GM18502 (cell line): Measurements from ENCODE around the gene PSD2.

Experiments
- ATAC-seq: cut with Tn5 transposase; IDR thresholded peaks from one replicate; pipeline ENCODE4 v1.9.1; 2021; ENCODE audit warnings: mild to moderate bottlenecking; ENCODE audit not compliant: unreplicated experiment, poor library complexity

The PSD2 gene

DNA sequence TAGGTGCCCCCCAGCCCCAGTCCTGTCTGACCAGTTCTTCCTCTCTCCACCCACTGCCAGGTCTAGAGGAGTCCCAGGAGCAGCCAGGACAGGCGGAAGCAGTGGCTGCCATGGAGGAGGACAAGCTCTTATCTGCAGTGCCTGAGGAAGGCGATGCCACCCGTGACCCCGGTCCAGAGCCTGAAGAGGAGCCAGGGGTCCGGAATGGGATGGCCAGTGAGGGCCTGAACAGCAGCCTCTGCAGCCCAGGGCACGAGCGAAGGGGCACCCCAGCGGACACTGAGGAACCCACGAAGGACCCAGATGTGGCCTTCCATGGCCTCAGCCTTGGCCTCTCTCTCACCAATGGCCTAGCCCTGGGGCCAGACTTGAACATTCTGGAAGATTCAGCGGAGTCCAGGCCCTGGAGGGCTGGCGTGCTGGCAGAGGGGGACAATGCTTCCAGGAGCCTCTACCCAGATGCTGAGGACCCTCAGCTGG, 13.8 kb downstream of the PSD2 start:
- ATAC-seq: no peak

DNA sequence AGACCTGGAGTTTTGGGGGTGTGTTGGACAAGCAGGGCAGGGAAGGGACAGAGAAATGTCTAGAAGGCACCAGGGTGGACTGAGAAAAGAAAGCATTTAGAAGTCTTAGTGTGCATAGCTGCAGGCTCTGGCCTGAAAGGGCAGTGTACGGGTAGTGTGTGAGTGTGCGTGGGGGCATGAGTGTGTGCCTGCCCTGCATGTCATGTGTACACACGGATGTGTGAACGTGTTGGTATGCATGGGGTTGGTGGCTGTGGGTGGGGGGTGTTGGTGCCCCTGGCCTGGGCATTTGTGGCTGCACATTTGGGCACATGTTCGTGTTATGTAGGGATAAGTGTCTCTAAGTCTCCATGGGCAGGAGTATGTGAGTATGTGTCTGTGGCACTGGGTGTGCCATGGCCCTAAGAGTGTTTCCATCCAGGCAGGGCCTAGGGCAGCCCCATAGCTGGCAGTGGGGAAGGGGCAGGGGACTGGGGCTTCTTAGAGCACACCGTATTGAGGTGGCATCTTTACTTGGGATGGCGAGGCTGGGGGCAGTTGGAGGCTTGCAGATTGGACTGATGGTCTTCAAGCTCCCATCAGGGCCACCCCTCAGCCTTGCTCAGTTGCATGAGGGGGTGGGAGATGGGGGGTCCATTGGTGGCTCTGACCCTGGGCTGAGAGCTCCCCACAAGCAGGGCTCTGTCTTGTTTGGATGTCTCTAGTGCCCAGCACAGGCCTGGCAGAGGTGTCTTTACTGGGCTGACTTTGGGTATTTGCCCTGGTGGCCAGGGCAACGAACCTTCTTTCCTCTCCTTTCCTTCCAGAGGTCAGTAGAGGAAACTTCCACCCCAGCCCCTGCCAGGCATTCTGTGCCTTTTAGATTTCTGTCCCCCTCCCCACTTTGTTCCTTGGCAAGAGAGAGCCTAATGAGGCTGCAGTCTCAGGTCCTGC, 15.0 kb downstream of the PSD2 start:
- no peak for ATAC-seq

DNA sequence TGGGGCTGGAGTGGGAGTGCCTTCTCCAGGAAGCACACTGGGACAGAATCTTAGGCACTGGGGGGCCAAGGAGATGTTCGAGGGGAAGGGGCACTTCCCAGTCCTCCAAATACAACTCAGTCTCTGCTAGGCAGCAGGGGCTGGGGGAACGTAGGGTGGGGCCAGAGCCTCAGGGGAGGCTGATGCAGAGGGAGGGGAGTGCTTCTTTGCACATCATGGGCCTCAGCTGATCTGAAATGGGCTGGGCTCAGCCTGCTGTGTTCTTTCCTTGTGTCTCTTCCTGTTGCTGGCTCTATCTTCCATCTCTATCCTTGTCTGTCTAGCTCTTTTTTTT, 15.6 kb downstream of the PSD2 start:
- ATAC-seq: no peak

DNA sequence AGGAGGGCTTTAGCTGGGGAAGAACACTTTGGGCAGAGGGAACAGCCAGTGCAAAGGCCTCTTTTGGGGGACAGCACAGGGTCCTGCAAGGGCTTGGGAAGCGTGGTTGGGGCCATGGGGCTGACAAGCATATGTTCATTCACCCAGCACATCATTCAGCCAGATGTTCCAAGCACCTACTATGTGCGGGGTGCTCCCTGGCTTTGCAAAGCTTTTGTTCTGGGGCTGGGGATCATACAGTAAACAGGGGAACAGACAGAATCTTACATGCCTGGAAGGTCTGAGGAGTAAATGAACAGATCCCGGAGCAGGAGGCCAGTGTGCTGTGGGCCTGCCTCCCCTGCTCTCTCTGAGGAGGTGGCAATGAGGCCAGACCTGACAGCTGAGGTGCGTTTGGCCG, 16.7 kb downstream of the PSD2 start:
- ATAC-seq: no peak

DNA sequence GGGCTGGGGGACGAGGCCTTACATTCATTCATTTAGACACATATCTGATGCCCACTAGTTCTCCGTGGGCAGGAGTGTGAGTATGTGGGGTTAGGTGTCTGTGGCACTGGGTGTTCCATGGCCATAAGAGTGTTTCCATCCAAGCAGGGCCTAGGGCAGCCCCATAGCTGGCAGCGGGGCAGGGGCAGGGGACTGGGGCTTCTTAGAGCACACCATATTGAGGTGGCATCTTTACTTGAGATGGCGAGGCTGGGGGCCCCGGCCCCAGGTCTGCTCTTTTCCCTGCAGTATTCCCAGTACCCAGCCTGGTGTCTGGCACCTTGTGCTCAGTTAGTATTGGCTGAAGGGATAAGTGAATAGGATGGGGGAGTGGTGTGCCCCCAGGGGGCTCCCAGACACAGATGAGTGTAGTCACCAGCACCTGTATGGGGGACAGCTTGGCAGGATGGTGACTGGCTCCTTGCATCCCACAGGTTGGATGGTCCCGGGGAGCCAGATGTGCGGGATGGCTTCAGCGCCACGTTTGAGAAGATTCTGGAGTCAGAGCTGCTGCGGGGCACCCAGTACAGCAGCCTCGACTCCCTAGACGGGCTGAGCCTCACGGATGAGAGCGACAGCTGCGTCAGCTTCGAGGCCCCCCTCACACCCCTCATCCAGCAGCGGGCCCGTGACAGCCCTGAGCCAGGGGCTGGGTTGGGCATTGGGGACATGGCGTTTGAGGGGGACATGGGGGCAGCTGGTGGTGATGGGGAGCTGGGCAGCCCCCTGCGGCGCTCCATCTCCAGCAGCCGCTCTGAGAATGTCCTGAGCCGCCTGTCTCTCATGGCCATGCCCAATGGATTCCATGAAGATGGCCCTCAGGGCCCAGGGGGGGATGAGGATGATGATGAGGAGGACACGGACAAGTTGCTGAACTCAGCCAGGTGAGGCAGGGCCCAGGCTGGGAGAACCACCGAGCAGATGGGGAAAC, 17.5 kb downstream of the PSD2 start:
- ATAC-seq: no peak

DNA sequence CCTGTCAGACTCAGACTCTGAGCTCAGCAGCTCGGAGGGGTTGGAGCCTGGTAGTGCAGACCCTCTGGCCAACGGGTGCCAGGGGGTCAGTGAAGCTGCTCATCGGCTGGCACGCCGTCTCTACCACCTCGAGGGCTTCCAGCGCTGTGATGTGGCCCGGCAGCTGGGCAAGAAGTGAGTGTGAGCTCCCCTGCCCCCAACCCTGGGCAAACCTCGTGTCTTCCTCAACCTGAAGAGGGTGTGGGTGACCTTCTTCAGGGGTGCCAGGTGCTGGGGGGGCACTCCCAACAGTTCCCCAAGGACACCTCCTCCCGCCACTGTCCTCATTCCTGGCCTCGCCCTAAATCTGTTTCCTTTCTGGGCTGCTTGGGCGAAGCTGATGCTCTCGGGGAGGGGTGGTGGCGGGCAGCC, 18.6 kb downstream of the PSD2 start:
- no peak for ATAC-seq

DNA sequence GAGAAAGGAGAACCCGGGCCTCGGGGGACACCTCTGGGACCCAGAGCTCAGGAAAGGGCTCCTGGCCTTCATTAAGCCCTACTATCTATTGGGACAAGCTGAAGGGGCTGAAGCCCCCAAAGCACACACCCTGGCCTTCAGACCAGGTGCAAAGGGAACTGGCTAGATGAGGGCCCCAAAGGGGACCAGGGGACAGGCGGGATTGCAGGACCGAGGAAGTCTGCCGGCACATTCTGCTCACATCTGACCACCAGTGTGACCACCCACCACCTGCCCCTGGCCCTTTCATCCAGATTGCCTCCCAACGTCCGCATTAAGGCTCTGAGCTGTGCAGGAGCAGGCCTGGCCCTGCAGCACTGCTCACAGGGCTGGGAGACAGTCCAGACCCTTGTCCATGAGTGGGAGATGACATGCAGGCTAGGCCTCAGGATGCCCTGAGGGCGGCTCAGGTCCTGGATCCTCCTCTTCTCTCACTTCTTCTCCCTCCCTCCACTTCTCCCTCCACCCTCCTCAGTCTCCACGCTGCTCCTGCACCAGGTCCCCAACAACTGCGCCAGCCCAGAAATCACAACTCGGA, 19.2 kb downstream of the PSD2 start:
- ATAC-seq: no peak

DNA sequence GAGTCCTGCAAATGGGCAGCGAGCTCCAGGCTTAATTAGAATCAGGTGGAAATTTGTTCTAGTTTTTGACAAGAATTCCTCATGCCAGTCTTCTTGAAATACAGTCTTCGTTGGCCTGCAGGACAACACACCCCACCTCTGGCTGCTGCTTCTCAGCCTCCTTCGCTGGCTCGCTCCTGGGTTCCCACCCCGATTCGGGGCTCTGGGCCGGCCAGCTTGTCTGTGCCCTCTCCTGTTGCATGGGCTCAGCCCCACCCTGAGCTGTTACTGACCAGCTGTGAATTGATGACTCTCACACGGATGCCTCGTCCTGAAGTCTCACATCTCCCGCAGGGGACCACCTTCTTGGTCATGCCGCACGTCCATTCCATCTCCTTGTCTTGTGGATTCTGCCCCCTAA, 21.0 kb downstream of the PSD2 start:
- no peak for ATAC-seq

DNA sequence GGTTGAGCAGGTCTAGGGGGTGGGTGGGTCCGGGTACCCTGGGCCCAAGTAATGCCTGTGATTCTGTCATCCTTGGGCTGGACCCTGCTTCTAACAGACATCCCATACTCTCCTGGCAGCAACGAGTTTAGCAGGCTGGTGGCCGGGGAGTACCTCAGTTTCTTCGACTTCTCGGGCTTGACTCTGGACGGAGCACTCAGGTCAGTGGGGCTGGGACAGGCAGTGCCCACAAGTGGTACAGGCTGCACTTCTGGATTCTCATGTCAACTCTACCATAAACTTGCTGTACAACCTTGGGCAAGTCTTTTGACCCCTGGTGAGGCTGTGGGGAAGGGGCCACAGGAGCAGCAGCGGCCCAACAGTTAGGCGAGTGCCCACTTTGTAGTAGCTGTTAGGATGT, 21.8 kb downstream of the PSD2 start:
- ATAC-seq: no peak

DNA sequence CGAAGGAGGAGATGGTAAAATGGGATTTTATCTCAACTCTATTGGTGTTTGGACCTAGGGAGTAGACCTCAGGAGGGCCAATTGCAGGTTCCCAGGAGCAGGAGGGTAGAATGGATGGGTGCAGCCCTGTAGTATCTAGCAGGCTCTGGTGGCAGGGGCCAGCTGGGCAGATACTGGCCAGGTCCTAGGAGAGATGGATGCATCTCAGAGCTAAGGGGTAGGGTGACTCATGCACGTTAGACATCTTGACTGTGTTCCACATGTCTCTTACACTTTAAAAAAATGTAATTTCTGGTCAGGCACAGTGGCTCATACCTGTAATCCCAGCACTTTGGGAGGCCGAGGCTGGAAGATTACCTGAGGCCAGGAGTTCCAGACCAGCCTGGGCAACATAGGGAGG, 22.4 kb downstream of the PSD2 start:
- no peak for ATAC-seq

DNA sequence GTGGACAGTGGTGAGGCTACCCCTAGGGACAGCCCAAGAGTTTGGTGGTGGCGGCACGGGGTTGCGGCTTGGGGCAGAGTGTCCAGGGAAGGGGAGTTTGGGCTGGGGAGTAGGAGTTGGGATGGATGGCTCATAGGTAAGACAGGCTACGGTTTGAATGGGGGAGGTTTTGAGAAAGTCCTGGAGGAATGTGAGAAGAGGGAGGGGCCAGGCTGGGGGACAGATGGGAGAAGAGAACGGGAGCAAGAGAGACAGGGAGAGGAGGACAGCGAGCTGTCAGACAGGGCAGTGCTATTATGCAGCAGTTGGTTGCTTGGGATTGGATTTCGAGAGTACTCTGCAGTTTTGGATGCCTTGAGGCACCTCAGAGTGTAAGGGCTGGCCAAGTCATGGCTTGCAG, 24.5 kb downstream of the PSD2 start:
- no peak for ATAC-seq

DNA sequence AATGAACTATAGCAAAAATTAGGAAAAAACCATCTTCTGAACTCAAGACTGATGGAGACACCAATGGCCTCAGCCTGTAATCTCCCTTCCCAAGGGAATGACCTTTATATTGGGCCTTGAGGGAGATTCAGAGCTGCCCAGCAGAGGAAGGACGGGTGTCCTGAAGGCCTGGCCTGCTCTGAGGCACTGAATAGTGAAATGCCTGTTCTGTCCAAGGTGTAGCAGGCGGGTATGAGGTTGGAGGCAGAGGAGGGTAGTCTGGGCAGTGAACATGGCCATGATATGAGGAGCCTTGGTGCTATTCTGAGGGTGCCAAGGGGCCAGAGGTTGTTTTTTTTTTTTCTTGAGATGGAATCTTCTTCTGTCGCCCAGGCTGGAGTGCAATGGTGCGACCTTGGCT, 25.0 kb downstream of the PSD2 start:
- no peak for ATAC-seq

DNA sequence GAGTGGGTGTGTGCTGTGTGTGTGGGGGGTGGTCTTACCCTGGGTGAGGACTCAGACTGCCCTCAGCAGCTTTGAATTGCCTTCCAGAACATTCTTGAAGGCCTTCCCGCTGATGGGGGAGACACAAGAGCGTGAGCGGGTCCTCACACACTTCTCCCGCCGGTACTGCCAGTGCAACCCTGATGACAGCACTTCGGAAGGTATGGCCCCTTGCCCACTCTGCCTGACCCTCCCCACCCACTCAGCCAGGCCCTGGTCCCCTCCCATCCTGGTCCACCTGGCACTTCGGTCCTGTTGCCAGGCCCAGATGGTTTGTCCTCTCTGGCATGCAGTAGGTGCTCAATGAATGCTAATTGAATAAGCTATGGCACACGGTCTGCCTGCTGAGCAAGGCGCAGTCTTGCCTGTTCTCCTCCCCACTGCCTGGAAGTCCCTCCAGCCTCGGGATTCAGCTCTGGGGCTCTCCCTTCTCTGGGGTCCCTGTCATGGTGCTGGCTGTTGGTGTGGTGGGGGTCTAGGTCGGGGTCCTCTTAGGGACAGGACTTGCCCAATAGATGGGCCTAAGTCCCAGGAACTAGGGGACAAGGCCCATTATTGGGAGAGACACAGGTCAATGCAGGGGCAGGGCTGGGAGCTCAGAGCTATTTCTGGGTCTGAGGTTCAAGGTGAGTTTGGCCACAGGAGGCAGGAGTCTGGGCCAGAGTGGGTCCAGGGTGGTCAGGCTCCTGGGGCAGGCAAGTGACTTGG, 26.4 kb downstream of the PSD2 start:
- no peak for ATAC-seq

DNA sequence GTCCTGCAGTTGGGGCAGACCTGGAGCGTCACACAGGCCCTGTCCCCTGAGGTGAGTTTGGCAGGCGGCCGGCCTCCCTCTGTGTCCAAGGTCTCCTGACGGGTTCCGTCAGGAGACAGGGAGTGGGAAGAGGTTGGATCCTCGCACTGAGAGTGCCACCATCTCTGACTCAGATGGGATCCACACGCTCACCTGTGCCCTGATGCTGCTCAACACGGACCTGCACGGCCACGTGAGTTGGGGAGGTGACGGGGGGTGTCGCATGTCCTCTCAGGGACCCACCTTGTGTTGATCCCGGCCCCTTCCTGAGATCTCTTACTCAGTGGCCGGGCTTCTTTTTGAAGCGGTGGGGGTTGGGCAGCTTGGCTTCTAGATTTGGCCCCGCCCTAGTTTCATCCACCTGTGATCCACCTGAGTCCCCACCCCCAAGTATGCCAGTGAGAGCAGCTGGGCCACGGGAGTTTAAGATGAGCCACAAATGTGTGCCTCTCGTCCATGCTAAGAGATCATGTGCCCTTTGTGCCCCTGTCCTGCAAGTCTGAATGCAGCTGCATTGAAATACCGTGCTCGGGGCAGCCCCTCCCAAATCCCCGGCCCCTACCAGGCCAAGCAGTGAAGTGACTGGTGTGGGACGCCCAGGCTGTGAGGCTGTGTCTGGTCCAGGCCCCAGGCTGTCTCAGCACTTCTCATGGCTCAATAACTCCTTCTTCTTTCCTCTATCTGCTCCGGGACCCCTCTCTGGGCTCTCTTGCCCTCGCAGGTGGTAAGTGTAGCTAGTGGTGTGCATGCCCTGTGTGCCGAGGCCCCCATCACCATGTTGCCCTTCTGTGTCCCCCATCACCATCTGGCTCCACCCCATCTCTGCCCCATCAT, 27.2 kb downstream of the PSD2 start:
- ATAC-seq: no peak

DNA sequence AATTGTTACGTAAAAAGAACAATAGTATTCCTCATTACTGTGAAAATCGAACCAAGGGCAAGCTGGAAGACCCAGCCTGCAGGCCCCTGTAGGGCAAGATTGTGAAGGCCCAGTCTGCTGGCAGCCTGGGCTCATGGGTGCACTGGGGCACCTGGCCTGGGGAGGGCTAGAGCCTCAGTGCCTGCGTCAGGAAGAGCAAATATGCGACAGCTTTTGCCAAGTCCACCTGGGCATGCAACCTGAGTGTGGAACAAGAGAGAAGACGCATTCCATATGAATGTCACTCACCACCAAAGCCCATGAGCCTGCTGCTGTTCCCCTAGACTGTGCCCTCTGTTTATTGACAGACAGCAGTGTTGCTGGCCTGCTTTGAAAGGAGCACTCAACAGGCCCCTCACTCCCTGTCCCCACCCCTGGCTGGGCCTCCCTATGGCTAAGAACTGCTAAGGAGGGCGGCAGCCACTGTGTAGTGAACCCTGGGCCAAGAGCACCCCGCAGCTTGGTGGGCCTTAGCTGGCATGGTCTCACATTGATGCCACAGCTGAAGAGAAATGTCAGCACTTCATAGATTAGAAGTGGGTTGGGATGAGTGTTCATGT, 28.2 kb downstream of the PSD2 start:
- no peak for ATAC-seq

DNA sequence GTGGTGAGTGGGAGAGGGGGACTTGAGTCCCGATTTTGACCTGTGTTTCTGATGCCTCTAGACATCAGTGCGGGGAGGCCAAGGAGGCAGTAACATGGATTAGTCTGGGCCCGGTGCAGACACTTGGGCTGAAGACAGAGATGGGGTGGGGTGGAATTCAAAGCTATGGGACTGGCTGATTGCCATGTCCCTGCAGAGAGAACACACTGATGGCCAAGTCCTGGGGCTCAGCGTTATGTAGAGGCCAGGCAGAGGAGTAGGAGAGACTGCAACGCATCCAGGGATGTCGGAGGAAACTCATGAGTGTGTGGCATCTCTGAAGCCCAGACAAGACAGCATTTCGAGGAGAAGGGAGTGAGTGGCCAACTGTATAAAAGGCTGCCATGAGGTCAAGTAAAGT, 30.1 kb downstream of the PSD2 start:
- ATAC-seq: no peak

DNA sequence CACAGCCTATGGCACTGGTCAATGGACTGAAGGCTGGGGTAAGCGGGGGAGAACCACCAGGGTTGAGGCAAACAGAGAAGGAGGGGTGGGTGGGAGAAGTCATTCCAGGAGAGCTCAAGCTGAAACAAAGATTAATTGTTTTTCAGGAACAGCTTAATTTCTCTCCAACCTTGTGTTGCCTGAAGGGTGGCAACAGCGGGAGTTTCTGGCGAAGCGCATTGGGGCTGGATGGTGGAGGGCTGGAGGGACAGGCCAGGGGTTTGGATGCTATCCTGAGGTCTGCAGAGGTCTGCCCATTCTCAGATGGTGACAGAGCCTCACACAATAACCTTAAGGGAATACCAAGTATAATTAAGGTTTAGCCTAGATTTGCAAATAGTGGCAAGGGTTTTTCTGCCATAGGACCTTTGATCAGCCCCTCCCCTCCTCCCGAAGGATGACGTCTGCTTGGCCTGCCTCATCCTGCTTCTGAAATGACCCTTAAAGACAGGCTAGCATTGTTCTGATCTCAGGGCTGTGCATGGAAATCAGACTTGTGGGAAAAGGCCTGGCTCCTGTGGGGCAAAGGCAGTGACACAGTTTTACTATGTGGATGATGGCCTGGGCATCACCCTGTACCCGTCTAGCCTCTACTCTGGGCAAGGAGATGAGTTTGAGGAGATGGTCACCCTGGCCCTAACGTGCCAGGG, 32.7 kb downstream of the PSD2 start:
- no peak for ATAC-seq

DNA sequence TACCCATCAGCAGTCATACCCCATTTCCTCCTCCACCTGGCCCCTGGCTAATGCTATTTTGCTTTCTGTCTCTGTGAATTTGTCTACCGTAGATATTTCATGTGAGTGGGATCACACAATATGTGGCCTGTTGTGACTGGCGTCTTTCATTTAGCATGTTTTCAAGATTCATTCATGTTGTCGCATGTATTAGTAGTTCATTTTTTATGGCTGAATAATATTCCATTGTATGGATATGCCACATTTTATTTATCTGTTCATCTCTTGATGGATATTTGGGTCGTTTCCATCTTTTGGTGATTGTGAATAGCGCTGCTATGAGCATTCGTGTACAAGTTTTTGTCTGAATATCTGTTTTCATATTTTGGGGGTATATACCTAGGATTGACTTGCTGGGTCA, 33.9 kb downstream of the PSD2 start:
- no peak for ATAC-seq
